22Rv1 (cell line): ENCODE results near the gene PUS10.

Experiments
- H3K27ac ChIP-seq: fragments of 450-650 bp; 2 replicates; pipeline ENCODE4 v1.5.1; 2017
- CTCF ChIP-seq: fragments of 450-650 bp; IDR thresholded peaks from 2 replicates; pipeline ENCODE4 v1.5.1; 2017; ENCODE audit warnings: mild to moderate bottlenecking
- ZFX ChIP-seq: fragments of 450-650 bp; IDR thresholded peaks from 2 replicates; pipeline ENCODE4 v1.6.1; 2017; ENCODE audit warnings: antibody characterized with exemption, borderline replicate concordance

The PUS10 gene

GRCh38 chr2:60958361-60958760, 59.7 kb downstream of the PUS10 start:
- TF ChIP-seq CTCF (no peak), ZFX (no peak)
- no peak overlapping the region for H3K27ac ChIP-seq

GRCh38 chr2:60957643-60958042, 60.4 kb downstream of the PUS10 start:
- no peak overlapping the region for H3K27ac ChIP-seq
- TF ChIP-seq ZFX (no peak), CTCF (no peak)

- TF ChIP-seq ZFX (no peak), CTCF (no peak)
- no peak overlapping the region for H3K27ac ChIP-seq
Measured at GRCh38 chr2:60957224-60957623, 60.8 kb downstream of the PUS10 start.

- TF ChIP-seq CTCF (no peak), ZFX (no peak)
- no peak overlapping the region for H3K27ac ChIP-seq
Measured at GRCh38 chr2:60954139-60954538, 63.9 kb downstream of the PUS10 start.

GRCh38 chr2:60948926-60949579, 69.0 kb downstream of the PUS10 start:
- no peak overlapping the region for H3K27ac ChIP-seq
- TF ChIP-seq ZFX (no peak), CTCF (no peak)

GRCh38 chr2:60948161-60948560, 69.9 kb downstream of the PUS10 start:
- no peak overlapping the region for H3K27ac ChIP-seq
- no peak for TF ChIP-seq ZFX
- TF ChIP-seq CTCF, result no peak

GRCh38 chr2:60947056-60947455, 71.0 kb downstream of the PUS10 start:
- TF ChIP-seq ZFX (no peak), CTCF (no peak)
- no peak overlapping the region for H3K27ac ChIP-seq
